ENCODE measurements around the gene KCNH1. TPM values are rescaled to one million over a fixed set of nuclear protein-coding genes. Genes with fewer than 3 reads are reported as not detected.

KCNH1 gene
- polyA plus RNA-seq, 3 donors, result 0.14 to 0.35 (median 0.28) TPM

DNA sequence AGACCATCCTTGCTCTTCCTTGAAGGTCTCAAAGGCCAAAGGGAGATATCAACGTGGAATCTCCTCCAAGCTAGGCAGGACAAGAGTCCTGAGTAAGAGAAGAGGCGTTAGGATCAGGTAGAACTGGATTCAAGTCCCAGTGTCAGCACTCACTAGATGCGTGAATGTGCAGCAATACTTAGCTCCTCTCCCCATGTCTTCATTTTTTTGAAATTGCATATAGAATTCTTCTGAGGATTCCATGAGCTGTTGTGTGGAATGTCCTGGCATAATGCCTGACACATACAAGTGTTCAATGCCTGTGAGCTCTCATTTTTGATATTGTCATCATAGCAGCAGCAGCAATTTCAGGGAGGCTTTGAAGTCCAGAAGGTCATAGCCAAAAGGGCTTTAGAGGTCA is 333.2 kb downstream of the KCNH1 start:
- DNase-seq, result no peak

DNA sequence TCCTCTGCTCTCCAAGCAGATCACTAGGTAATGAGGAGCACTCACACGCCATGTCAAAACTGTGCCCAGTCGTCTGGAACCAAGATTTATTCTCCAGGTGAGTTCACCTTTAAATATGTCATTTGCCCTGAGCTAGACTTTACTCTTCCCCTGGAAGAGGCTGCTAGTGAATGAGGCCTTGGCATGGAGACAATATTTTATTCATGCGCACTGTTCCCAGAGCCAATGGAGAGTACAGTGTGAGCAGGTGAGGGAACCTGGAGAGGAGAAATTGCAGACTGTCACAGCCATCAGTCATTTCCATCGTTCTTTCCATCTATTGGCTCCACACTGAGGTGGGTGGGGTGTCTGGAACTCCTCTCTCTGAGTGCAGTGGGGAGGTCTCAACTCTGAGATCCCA is 333.6 kb downstream of the KCNH1 start:
- no peak for DNase-seq

DNA sequence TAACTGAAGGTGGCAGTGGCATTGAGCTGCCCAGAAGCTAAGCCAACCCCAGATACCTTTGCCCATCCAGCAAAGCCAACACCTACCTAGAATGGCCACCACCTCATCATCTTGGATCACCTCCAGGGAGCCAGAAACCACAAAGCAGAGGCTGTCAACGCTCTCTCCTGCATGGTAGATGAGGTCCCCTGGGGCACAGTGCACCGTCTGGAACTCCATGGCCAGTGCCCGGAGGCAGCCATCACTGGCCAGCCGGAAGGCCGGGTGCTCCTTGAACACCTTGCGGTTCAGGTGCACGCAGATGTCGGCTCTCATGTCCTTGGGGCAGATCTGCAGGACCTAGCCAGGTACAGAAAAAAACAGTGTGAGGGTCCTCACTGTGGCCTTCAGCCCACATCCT is 336.5 kb downstream of the KCNH1 start:
- DNase-seq, result no peak

DNA sequence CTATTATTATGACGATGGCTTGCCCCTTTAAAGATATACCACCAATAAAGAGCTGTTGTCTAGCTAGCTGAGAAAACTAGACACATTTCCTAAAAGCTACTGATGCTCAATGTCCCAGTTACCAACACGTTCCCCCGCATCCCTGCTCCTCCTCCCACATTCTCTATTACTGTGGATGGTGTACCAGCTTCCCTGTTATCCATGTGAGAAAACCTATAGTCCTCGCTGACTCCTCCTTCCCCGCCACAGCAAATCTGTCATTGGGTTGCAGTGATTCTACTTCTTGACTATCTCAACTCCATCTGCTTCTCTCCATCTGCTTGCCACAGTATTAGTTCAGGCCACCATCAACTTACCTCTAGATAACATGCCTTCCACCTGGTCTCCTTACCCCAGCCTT is 337.5 kb downstream of the KCNH1 start:
- DNase-seq, result no peak

DNA sequence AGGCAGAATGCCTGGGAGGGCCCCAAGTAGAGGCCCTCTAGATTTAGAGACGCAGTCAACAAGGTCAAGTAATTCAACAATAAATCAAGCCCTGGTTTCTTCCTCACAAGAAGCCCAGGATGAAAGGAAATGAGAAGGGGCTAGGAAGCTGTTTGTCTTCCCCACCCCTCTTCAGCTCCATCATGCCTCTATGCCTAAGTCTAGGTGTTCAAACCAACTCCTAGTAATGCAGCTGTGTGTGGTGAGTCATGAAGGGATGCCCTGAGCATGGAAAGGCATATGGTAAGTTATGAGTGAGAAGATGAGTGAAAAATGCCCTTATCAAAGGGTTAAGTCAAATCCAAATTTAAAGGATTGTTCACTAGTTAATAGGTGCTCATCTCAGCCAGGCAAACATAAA is 339.5 kb downstream of the KCNH1 start:
- DNase-seq, result peak; percentile 5

DNA sequence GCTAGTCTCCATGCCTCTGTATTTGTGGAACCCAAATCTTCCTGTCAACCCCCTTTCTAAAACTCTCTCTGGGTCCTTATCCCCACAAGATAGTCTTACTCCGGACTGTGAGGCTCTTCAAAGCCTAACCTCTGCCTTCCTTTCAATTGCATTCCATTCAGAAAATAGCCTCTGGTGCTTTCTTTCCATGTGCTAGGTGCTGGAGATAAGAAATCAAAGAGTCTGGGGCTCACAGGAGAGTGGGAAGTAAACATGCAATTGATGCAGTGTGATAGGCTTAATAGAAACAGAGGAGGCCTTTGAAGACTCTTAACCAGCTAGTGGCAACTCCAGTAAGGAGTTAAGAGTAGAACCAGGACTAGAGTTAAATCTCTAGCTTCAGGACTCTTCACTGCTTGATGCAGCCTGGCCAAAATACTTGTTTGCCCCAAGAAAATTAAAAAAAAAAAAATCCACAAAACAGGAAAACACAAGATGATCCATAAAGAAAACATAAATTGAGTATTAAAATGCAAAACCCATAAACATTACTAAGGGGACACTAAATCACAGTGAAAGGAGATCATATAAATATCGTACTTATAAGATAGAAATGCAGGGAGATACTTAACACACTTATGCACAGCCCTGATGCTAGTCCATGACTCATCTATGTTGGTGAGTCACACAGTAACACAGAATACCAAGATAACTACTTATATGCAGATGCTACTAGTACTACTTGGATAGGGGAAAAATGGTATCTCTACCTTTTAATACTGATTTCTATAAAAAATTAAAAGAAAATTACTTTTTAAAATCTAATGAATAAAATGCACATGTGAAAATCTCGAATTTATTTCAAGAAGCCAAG is 341.5 kb downstream of the KCNH1 start:
- DNase-seq, result no peak

DNA sequence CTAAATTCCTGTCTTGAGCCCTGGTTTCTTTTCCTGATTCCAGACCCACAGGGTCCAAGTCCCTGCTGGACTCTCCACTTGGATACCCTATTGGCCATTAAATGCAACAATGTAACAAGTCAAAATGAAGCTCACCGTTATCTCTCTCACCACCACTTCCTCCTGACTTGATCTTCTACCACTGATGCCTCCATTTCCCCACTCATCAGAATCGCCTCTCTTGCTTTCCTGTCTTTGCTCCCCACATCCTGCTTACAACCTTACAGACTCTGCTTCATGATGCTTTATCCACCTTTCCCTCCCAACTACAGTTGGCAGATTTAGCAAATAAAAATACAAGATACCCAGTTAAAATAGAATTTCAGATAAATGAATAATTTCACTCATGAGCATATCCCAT is 343.8 kb downstream of the KCNH1 start:
- no peak for DNase-seq

DNA sequence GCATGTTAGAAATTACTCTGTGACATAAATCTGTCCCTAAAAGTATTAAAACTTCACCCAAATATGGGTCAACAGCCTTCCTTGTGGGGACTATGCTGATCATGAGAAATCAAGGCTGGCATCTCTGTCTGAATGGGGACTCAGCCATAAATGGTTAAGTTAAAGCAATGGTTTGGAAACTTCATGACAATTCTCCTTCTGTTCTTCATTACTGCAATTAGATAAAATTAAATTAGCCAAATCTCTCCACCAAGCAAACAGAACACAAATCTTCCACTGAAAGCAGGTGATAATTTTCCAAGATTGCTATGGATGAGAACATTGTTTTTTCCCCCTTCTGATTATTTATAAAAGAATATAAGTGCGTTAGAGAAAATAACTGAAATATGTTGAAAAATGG is 346.1 kb downstream of the KCNH1 start:
- DNase-seq, result no peak

DNA sequence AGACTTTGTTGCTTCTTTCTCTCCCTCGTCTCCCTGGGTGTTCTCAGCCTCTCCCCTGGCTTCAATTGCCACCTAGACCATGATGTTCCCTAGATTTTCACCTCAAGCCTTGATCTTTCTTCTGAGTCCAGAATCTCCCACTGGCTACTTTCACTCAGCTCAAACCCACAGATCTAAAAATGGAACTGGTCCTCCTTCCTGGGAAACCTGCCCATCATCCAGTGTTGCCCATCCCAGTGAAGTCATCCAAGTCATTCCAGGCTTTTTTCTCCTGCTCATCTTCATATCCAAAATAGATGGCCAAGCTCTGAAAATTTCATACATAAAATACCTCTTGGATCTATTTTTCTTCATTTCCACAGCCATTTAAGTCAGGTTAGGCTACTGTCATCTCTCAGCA is 347.4 kb downstream of the KCNH1 start:
- DNase-seq, result no peak

DNA sequence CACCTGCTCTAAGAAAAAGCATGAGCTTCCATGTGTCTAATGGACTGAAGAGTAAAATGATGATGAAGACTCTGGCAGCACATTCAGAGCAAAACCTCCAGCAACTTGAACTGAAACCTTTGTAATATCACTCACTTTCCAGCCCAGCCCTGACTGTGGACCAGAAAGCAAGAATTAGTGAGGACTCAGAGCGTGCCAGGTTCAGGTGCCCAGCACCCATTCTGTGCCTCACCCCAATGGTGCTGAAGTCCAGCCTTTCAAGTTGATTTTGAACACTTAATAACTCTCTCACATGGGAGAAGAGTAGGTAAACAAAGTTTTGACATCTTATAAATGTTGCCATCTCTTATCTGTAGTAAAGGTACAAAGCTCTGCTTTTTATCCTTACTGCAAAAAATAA is 350.0 kb downstream of the KCNH1 start:
- no peak for DNase-seq

DNA sequence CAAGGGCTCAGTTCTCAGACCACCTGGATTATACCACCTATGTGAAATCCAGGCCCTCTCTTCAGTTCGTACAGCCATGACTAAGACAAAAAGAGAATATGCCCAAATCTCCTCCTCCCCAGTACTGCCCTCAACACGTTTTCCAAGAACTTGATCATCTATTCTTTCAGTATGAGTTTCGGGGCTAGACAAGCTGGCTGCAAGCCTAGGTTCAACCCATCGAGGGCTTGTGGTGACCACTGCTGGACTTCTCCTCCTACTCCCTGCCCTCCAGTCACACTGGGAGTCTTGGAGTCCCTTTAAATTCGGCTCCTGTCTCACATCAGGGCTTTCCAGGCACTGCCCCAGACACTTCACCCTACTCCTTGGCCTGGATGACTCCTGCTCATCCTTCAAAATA is 352.3 kb downstream of the KCNH1 start:
- DNase-seq, result no peak

DNA sequence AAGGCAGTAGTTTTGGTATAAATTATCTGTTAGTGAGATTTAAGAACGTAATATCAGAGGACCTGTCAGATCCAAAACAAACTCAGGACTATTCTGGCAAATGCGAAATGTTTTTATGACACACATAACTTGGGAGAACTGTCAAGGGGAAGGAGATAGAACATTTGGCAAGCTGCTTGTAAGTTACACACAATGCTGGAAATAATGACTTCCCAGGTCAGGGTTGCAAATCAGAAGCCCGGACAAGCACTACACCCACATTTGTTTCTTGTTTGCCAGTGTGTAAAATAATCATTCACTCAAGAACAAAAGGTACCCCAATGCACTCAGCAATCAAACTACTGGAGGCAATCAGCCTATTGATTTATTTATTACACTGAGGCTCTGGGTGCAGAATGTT is 354.7 kb downstream of the KCNH1 start:
- DNase-seq, result peak; percentile 46

DNA sequence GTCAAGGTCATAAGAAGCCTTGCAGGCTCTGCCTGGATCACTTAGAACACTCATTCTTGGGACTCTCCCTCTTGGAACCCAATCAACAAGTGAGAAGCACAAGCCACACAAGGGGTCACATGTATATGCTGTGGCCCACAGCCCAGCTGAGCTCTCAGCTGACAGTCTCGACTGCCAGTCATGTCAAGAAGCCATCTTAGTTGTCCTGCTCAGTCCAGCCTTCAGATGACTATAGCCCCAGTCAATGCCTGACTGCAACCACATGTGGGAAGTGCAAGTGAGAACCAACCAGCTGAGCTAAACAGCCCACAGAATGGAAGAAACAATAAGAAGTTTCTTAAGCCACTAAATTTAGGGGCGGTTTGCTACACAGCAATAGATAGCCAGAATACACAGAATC is 356.0 kb downstream of the KCNH1 start:
- no peak for DNase-seq

DNA sequence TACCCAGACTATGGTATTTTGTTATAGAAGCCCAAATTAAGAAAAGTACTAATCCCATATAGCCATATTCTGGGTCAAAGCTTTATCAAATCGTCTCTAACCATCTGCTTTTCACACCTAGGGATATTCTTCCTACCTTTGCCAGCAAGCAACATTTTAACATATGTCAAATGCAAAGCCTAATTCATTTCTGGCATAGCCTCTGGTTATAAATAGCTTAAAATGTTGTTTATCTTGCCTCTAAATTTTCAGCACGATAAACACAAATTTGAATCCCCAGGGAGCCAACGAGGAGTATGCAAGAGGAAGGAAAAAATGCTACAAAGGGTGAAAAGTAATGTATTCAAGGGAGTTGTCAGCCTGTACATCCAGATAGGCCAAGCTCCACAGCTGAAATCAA is 357.2 kb downstream of the KCNH1 start:
- DNase-seq, result no peak

DNA sequence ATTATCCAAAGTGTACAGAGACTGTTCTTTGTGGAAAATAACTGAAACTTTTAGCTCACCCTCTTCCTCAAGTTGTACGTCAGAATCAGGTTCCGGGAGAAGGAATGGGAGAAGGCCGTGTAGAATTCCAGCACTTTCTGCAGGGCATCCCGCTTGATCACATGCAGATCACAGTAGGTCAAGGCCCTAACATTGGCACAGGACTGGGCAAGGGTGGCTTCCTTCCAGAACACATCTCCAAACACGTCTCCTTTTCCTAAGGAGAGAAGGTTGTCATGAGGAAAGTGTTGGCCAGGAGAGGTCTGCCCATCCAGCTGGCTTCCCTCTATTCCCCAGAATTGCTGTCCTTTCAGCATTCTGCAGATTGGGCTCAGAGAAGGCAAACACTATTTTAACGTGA is 358.7 kb downstream of the KCNH1 start:
- no peak for DNase-seq

DNA sequence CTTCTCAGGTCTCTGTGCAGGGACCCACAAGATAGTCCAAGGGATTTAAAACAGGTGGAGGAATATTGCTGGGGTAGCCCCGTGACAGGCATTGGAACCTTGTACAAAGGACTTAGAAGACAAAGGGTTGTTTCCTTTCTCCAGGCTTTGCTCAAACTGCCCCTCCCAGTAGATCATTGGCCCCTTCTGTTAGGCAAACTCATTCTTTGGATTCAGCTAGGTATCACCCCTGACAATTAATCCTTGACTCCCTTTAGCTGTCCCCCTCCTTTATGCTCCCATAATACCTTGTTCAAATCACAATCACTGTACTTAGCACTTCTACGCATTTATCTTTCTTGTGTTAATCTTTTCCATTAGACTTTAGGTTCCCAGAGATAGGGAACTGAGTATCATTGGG is 360.5 kb downstream of the KCNH1 start:
- DNase-seq, result no peak

DNA sequence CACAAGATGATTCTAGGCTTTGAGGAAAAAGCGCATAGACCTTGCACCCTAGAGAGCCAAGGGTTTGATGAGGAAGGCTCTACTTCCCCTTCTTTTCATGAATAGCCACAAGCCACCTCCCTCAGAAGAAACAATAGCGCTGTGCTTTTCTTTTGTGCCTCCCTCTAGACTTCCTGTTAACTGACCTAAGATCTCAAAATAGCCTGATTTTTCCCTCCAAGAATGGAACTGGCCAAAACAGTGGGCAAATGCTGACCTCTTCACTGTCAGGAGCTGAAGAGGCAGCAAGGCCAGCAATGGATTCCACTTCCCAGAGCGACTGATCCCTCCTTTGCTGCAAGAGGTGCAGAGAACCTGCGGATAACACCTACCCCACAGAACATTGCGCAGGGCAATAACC is 362.8 kb downstream of the KCNH1 start:
- DNase-seq, result no peak

DNA sequence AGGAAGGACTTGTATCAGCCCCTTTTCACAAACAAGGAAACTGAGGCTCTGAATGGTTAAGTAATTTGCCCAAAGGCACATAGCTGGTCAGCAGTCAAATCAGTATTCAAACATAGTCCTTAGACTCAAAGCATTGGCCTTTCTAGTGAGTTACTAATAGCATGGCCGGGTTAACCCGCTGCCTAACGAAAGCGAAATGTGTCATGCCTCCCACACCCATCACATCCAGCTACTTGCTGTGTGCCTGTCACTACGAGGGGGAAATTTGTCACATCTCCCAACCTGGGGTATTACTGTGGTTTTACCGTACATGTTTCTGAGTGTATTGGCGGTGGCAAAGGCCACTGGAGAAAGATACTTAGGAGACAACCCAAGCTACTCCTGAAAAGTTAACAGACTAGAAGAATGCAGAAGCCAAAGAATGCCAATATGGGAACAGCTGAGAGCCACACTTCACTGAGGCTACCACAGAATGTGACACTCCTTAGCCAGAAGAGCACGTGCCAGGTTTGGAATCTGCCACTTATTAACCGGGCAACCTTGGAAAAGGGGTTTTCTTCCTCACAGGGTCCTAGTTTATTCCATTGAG is 363.5 kb downstream of the KCNH1 start:
- DNase-seq, result no peak

DNA sequence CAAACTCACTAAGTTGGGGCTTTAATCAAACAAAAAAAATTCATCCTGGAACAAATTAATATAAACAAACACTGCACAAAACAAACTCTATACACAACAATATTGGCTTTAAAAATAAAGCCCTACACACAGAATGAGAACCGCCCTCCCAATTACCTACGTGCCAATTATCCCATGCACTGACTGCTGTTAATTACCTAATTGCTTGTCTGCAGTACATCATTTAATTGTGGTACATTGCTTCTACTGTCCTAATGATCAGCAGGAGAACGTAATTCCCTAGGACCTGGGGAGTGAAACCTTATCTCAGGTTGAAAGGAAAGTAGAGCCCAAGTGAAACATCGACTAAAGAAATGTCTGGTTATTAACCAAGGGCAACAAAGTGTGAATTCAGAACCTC is 364.5 kb downstream of the KCNH1 start:
- no peak for DNase-seq

DNA sequence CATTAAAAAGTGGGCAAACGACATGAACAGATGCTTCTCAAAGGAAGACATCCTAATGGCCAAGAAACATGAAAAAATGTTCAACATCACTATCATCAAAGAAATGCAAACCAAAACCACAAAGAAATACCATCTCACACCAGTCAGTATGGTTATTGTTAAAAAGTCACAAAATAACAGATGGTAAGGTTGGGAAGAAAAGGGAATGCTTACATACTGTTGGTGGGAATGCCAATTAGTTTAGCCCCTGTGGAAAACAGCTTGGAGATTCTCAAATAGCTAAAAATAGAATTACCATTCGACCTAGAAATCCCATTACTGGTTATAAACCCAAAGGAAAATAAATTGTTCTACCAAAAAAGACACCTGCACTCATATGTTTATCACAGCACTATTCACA is 369.4 kb downstream of the KCNH1 start:
- no peak for DNase-seq

DNA sequence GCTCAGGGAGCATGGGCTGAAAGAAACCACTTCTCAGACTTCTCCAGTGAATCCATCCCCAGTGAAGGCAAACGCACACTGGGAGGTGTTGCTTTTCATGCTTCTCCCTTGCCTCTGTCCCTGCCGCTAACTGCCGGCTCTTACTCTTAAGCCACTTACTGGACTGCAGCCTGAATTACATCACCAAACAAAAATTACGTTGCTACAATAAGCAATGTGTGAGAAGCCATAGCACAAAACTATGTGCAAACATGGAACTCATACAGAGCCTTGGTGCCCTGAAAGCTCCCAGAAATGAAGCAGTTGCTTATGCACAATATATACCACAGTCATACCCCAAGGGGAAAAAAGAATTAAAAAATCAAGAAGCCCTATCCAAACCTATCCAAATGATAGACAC is 375.2 kb downstream of the KCNH1 start:
- DNase-seq, result no peak

DNA sequence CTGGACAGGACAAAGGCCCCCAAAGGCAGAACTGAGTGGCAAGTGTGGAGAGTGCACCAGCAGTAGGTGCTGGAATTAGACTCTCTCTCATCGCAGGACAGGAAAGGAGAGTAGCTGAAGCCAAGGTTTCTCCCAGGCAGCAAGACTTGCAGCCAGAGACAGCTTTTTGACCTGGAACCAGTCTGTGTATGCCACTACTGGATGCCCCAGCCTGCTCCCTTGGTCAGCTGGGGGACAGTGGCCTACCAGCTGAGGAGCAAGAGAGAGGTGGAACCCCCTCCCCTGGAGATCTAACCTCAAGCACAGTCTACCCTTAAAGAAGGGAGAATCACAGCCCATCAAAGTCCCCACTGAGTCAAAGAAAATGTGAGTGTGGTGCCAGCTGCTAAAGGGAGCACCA is 375.7 kb downstream of the KCNH1 start:
- DNase-seq, result no peak

DNA sequence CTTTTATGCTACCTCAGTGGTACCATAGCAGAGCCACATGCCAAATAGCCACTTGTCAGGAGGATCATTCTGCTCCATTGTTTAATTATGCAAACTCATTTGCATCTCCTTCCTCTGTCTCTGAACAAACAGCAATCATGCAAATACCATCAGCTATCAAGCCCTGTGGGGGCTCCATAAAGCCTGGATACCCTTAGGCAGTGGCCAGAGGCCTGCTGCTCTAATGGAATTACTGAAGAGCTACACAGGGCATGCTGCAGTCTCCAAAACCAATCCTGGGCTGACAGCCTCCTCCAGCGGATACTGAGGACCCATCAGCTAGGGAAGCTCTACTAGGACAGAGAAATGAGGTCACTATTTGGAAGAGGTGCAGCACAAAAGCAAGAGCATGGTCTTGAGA is 376.3 kb downstream of the KCNH1 start:
- DNase-seq, result no peak
